ENCODE measurements around the gene B3GAT1. TPM values are rescaled to one million over a fixed set of nuclear protein-coding genes. Genes with fewer than 3 reads are reported as not detected.

Gene B3GAT1
- total RNA-seq, 2 experiments from 2014 or later, result 0.11 to 0.21 TPM

DNA sequence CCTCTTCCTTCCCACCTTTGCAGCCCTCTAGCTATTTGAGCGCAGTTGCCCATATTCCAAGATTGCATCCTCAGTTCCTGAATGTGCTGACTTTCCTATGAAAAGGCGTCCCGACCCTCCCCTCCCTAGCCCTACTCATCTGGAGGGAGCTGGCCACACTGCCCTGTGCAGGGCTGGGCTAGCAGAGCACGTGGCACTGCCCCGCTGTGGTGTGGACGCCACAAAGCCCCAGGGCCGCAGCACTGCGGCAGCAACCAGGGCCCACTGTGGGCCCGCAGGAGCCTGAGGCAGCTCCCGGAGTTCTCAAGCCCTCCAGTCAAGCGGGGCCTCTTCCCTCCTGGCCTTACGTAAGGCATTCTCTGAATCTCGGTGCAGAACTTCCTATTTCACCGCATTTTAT lies 27.6 kb downstream of the B3GAT1 start:
- no peaks in the 10 kb centered on the region for H3K36me3 Mint-ChIP-seq (ENCODE audit: low read depth)
- H3K27ac Mint-ChIP-seq, result no peak overlapping the region
- H3K9me3 Mint-ChIP-seq (ENCODE audit: low read depth), result no peaks in the 10 kb centered on the region
- peaks cover 11% of the 10 kb centered on the region for H3K27me3 Mint-ChIP-seq
- ChIA-PET POLR2A (no interaction called here), CTCF (no interaction called here)
- DNase-seq (no peak), ATAC-seq (no peak)
- H3K4me3 Mint-ChIP-seq, result no peak overlapping the region
- intact Hi-C loops (cut with DNase I, micrococcal nuclease), result no loop called here
- H3K4me1 Mint-ChIP-seq, result peaks cover 17% of the 10 kb centered on the region

DNA sequence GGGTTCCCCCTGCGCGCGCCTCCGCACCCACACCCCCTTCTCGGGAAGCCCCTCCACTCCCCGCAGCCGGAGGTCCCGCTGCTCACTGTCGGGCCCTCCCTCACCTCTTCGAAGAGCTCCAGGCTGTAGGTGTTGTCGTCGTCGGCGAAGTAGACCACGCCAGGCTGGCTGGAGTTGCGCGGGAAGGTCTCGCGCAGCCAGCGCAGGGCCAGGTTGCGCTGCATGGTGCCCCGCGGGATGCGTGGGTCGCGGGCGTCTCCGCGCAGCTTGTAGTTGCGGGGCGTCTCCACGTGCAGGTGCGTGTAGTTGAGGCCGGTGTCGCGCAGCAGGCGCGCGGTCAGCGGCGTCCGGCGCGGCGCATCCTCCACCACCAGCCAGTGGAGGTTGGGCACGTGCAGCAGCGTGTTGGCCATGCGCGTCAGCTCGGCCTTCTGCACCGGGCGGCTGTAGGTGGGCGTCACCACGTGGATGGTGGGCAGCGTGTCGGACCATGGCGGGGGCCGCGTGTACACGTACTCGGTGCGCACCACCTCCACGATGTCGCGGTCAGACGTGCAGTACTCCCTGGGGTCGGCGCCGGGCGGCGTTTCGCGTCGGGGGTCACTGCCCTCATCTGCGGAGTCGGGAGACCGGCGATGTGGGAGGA lies 28.3 kb downstream of the B3GAT1 start:
- intact Hi-C loops (cut with DNase I, micrococcal nuclease), result no loop called here
- ChIA-PET POLR2A (no interaction called here), CTCF (interaction anchor here (0.7 kb wide), 1 partner anchor 381 kb away, joined by 3 read pairs; no protein-coding TSS in a partner anchor)
- DNase-seq (no peak), ATAC-seq (no peak)
- H3K36me3 Mint-ChIP-seq (ENCODE audit: low read depth), result no peaks in the 10 kb centered on the region
- no peak overlapping the region for H3K27ac Mint-ChIP-seq
- H3K27me3 Mint-ChIP-seq, result peaks cover 11% of the 10 kb centered on the region
- H3K4me1 Mint-ChIP-seq, result peaks cover 17% of the 10 kb centered on the region
- no peaks in the 10 kb centered on the region for H3K9me3 Mint-ChIP-seq (ENCODE audit: low read depth)
- no peak overlapping the region for H3K4me3 Mint-ChIP-seq

DNA sequence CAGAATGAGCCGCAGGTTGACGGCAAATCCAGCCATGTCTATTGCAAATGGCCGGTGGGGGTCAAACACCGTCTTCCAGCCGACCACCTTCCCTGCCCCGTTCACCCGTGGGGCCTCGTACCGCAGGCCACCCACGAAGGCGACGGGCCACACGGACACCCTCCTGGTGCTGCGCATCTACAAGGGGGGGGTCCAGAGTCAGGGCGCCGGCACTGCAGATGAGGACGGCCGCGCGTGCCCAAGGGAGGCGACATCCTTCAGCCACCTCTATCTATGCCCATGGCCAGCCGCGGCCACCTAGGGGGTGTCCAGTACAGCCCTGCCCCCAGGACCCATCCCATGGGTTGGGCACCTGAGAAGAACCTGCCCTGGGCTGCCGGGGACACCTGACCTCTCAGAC lies 29.2 kb downstream of the B3GAT1 start:
- CTCF ChIA-PET, result interaction anchor here (0.6 to 0.7 kb wide), 2 partner anchors 9 to 380 kb away, joined by 3 read pairs; no protein-coding TSS in a partner anchor
- DNase-seq, result no peak
- no peak for ATAC-seq
- intact Hi-C loops (cut with DNase I, micrococcal nuclease), result no loop called here
- POLR2A ChIA-PET, result no interaction called here
- Mint-ChIP-seq H3K36me3 (ENCODE audit: low read depth) (no peaks in the 10 kb centered on the region), H3K9me3 (ENCODE audit: low read depth) (no peaks in the 10 kb centered on the region), H3K4me1 (peaks cover 17% of the 10 kb centered on the region), H3K27ac (no peak overlapping the region), H3K4me3 (no peak overlapping the region), H3K27me3 (peaks cover 11% of the 10 kb centered on the region)

DNA sequence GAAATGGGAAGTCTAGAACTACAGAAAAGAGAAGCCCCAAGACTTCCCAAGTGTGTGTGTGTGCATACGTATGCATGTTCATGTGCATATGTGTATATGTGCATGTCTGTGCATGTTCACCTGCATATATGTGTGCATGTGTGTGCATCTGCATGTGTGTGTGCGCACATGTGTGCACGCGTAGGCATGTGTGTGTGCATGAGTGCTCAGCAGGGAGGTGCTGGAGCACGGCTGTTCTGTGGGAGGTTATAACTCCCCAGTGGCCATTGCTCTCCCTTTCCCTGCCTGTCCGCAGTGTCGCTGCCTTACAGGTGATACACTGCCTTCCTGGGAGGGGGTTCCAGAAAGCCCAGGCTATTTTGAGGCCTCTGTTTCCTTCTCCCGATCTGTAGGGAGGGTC lies 29.8 kb downstream of the B3GAT1 start:
- no peak for ATAC-seq
- Mint-ChIP-seq H3K36me3 (ENCODE audit: low read depth) (no peaks in the 10 kb centered on the region), H3K4me1 (peaks cover 16% of the 10 kb centered on the region), H3K4me3 (no peak overlapping the region), H3K9me3 (ENCODE audit: low read depth) (no peaks in the 10 kb centered on the region), H3K27me3 (peaks cover 9% of the 10 kb centered on the region), H3K27ac (no peak overlapping the region)
- ChIA-PET CTCF (no interaction called here), POLR2A (no interaction called here)
- no peak for DNase-seq
- intact Hi-C loops (cut with DNase I, micrococcal nuclease), result no loop called here

DNA sequence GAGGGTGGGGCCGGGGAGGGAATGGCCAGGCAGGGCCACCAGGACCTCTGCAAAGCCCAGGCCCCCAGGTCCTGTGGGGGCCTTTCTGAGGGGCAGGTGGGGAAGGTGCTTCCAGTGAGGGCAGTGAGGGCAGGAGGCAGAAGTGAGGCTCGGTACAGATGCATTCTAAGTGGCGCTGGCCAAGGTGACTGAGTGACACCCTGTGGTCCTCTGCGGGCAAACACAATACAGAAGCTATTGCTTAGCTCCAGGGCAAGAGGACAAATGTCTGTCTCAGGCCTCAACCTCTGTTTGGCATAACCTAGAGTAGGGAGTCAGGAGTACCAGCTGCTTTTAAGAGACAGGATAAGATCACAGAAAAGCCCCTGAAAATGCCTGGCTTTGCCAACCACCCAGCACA lies 31.3 kb downstream of the B3GAT1 start:
- peaks cover 3% of the 10 kb centered on the region for H3K27me3 Mint-ChIP-seq
- CTCF ChIA-PET, result interaction anchor here (0.6 kb wide), 1 partner anchor 306 kb away, joined by 3 read pairs; no protein-coding TSS in a partner anchor
- intact Hi-C loops (cut with DNase I, micrococcal nuclease), result no loop called here
- H3K4me1 Mint-ChIP-seq, result peaks cover 1% of the 10 kb centered on the region
- H3K9me3 Mint-ChIP-seq (ENCODE audit: low read depth), result no peaks in the 10 kb centered on the region
- DNase-seq, result no peak
- POLR2A ChIA-PET, result no interaction called here
- H3K27ac Mint-ChIP-seq, result no peak overlapping the region
- H3K4me3 Mint-ChIP-seq, result no peak overlapping the region
- no peaks in the 10 kb centered on the region for H3K36me3 Mint-ChIP-seq (ENCODE audit: low read depth)
- no peak for ATAC-seq

DNA sequence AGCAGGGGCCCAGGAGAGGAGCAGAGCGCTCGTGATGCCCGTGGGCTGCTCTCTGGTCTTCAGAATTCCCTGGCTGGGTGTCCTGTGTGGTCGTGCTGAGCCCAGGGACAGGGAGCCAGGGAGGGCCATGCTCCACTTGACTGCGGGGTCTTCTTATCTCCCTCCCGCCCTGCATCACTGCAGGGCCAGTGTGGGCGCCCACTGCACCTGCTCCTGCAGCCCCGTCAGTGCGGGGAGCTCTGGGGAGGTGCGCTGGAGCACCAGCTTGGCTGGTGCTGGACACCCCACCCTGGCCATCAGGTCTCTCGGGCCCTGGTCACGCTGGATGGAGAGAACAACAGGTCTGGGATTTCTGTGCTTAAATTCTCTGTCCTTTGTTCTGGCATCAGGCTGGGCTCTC lies 31.8 kb downstream of the B3GAT1 start:
- no peak for ATAC-seq
- no peaks in the 10 kb centered on the region for H3K9me3 Mint-ChIP-seq (ENCODE audit: low read depth)
- H3K27ac Mint-ChIP-seq, result no peak overlapping the region
- POLR2A ChIA-PET, result no interaction called here
- H3K27me3 Mint-ChIP-seq, result peaks cover 3% of the 10 kb centered on the region
- H3K4me1 Mint-ChIP-seq, result no peaks in the 10 kb centered on the region
- H3K36me3 Mint-ChIP-seq (ENCODE audit: low read depth), result no peaks in the 10 kb centered on the region
- CTCF ChIA-PET, result interaction anchor here (0.6 kb wide), 2 partner anchors 306 to 409 kb away, joined by 3 read pairs; no protein-coding TSS in a partner anchor
- H3K4me3 Mint-ChIP-seq, result no peak overlapping the region
- intact Hi-C loops (cut with DNase I, micrococcal nuclease), result no loop called here
- no peak for DNase-seq

DNA sequence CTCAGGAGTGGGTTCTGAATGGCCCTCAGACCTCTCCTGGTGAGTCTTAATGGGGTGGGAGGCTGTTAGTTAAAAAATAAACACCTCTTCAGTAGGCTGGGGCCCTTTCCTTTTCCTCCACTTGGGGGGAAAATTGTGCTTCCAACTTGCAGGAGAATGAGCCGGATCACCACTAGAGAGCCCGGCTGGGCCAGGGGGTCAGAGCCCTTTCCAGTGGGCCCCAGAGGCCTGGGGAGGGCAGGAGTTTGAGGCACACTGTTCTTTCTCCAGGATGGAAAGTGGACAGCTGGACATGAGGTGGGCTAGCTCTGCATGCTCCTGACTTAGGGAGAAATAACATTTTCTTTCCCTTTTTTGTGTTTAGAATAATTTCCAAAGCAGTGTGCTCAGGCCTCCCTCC lies 32.8 kb downstream of the B3GAT1 start:
- intact Hi-C loops (cut with DNase I, micrococcal nuclease), result no loop called here
- no peaks in the 10 kb centered on the region for H3K36me3 Mint-ChIP-seq (ENCODE audit: low read depth)

DNA sequence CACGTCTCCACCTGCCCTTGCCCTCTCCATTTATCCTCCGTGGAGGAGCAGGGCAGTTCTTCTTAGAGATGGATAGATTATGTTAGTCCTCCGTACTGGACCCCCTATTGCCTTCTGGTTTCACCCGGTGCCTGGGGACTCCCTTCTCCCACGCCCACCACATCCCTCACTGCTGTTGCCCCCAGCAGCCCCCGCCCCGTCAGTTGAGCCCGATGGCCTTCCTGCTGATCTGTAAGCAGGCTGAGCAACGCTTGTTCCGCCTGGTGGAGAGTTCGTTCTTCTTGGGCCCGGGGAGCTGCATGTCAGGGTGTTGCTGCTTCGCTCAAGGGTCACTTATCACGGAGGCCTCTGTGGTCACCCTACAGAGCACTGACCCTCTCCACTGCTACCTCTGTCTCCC lies 34.2 kb downstream of the B3GAT1 start:
- no peaks in the 10 kb centered on the region for H3K9me3 Mint-ChIP-seq (ENCODE audit: low read depth)
- CTCF ChIA-PET, result no interaction called here
- POLR2A ChIA-PET, result no interaction called here

More for the DNA sequence above, 32.8 kb downstream of the B3GAT1 start:
- ChIA-PET CTCF (no interaction called here), POLR2A (no interaction called here)
- Mint-ChIP-seq H3K27ac (no peak overlapping the region), H3K4me1 (no peaks in the 10 kb centered on the region), H3K27me3 (no peaks in the 10 kb centered on the region), H3K9me3 (ENCODE audit: low read depth) (no peaks in the 10 kb centered on the region), H3K4me3 (no peak overlapping the region)
- DNase-seq (no peak), ATAC-seq (no peak)

DNA sequence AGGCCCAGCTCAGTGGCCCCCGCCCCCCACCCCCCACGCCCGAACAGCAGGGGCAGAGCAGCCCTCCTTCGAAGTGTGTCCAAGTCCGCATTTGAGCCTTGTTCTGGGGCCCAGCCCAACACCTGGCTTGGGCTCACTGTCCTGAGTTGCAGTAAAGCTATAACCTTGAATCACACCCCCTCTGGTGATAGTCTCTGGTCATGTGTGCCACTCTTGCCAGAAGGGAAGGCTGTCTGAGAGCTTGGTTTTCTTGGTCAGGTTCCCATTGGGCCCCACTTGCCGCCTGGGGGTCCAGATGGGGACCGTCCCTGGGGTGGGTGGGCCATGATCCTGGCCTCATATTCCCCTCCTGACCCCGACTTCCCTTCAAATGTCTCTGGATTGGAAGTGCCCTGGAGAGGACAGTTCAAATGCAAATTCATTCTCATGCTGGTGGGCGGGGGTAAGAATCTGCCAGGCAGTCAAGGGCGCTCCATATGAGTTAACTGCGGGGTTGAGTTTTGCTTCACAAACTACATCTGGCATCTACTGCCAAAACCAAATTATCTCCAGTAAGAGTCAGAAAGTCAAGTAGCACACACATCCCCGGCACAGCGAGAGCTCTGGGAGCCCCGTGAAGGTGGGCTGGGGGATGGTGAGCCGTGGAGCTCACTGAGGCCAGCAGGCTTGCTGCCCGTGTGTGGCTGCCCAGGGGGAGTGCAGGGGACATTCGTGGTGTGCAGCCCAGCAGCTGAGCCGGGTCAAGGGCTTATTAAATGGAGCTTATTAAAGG lies 35.7 kb downstream of the B3GAT1 start:
- DNase-seq (no peak), ATAC-seq (no peak)
- no peak overlapping the region for H3K27ac Mint-ChIP-seq
- no peaks in the 10 kb centered on the region for H3K4me1 Mint-ChIP-seq
- H3K27me3 Mint-ChIP-seq, result no peaks in the 10 kb centered on the region
- ChIA-PET POLR2A (no interaction called here), CTCF (no interaction called here)
- intact Hi-C loops (cut with DNase I, micrococcal nuclease), result no loop called here
- no peaks in the 10 kb centered on the region for H3K36me3 Mint-ChIP-seq (ENCODE audit: low read depth)
- H3K9me3 Mint-ChIP-seq (ENCODE audit: low read depth), result no peaks in the 10 kb centered on the region
- H3K4me3 Mint-ChIP-seq, result no peak overlapping the region

More for the DNA sequence above, 34.2 kb downstream of the B3GAT1 start:
- H3K4me3 Mint-ChIP-seq, result no peak overlapping the region
- no peak overlapping the region for H3K27ac Mint-ChIP-seq
- H3K27me3 Mint-ChIP-seq, result no peaks in the 10 kb centered on the region
- H3K36me3 Mint-ChIP-seq (ENCODE audit: low read depth), result no peaks in the 10 kb centered on the region
- DNase-seq (no peak), ATAC-seq (no peak)
- intact Hi-C loops (cut with DNase I, micrococcal nuclease), result no loop called here
- H3K4me1 Mint-ChIP-seq, result no peaks in the 10 kb centered on the region

DNA sequence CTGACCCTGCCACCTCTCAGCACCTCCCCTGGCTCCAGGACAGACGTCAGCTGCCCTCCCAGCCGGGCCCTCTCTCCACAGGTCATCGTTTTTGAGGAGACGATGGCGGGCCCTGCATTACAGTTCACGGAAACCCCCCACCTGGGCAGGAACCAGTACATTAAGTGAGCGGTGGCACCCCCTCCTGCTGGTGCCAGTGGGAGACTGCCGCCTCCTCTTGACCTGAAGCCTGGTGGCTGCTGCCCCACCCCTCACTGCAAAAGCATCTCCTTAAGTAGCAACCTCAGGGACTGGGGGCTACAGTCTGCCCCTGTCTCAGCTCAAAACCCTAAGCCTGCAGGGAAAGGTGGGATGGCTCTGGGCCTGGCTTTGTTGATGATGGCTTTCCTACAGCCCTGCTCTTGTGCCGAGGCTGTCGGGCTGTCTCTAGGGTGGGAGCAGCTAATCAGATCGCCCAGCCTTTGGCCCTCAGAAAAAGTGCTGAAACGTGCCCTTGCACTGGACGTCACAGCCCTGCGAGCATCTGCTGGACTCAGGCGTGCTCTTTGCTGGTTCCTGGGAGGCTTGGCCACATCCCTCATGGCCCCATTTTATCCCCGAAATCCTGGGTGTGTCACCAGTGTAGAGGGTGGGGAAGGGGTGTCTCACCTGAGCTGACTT lies 37.0 kb downstream of the B3GAT1 start:
- CTCF ChIA-PET, result interaction anchor here (0.5 to 0.6 kb wide), 3 partner anchors 33 to 1509 kb away, joined by 3 to 6 read pairs (median 3); no protein-coding TSS in a partner anchor
- Mint-ChIP-seq H3K4me3 (no peak overlapping the region), H3K9me3 (ENCODE audit: low read depth) (no peaks in the 10 kb centered on the region), H3K4me1 (no peaks in the 10 kb centered on the region), H3K36me3 (ENCODE audit: low read depth) (no peaks in the 10 kb centered on the region), H3K27ac (no peak overlapping the region), H3K27me3 (no peaks in the 10 kb centered on the region)
- POLR2A ChIA-PET, result no interaction called here
- no peak for DNase-seq
- intact Hi-C loops (cut with DNase I, micrococcal nuclease), result no loop called here
- no peak for ATAC-seq

DNA sequence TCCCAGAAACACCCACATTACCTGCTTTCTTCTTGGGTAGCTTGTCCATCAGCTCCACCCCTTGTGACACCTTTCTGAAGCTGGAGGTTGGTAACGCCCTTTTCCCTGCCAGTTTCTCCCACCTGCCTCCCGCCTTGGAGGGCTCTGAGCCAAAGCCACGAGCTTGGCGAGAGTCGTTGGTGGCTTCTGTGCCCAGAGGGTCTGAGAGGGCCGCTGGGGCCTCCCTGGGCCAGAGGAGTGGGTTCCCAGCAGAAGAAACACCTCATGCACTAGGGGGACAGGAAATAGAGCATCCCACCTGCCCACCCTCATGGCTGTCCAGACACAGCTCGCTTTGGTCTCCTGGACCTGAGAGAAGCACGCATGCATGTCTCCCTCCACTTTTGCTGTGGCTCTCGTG lies 37.9 kb downstream of the B3GAT1 start:
- DNase-seq, result no peak
- H3K27me3 Mint-ChIP-seq, result no peaks in the 10 kb centered on the region
- H3K9me3 Mint-ChIP-seq (ENCODE audit: low read depth), result no peaks in the 10 kb centered on the region
- H3K4me1 Mint-ChIP-seq, result no peaks in the 10 kb centered on the region
- H3K27ac Mint-ChIP-seq, result no peak overlapping the region
- H3K36me3 Mint-ChIP-seq (ENCODE audit: low read depth), result no peaks in the 10 kb centered on the region
- no peak for ATAC-seq
- ChIA-PET CTCF (interaction anchor here (0.5 kb wide), 1 partner anchor 1508 kb away, joined by 3 read pairs; no protein-coding TSS in a partner anchor), POLR2A (interaction anchor here (0.7 kb wide), 1 partner anchor 51 kb away, joined by 3 read pairs; no protein-coding TSS in a partner anchor)
- H3K4me3 Mint-ChIP-seq, result no peak overlapping the region
- intact Hi-C loops (cut with DNase I, micrococcal nuclease), result no loop called here
